Activated T-cell treated with anti-CD3 and anti-CD28 coated beads for 24 hours (primary cell): Measurements from ENCODE around the gene OTUB2.
"Not testable (repeated sequence)": the region's sequence is repeated elsewhere in the genome, so short reads cannot be mapped to it uniquely, and the experiment has no call there.

ENCODE experiments used
- DNase-seq: peaks from one replicate; pipeline ENCODE4 v3.0.0-alpha.2; 2020; ENCODE audit warnings: low read depth

OTUB2 gene

GRCh38 chr14:94056579-94057308 is 30.6 kb downstream of the OTUB2 start:
- DNase-seq: no peak

DNA sequence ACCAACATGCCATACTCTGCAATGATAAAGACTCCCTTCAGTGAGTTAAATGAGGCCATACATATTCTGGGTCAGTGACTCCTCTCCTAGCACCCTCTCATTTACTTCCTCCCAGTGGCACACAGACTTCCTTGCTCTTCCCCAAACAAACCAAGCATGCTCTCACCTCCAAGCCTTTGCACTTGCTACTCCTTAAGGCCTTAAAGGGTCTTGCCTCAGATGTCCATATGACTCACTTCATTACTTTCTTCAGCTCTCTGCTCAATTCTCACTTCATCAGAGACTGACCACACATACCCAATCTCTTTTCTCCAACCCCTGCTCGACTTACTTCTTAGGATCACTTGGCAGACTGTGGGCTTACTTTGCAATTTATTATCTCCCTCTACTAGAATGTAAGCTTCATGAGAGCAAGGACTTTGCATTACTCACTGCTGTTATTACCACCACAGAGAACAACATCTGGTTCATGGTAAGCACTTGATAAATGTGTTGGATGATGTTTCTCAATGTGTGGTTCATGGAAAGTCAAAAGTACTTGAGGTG is 32.1 kb downstream of the OTUB2 start:
- no peak for DNase-seq

GRCh38 chr14:94058674-94059138 is 32.6 kb downstream of the OTUB2 start:
- DNase-seq: no peak

DNA sequence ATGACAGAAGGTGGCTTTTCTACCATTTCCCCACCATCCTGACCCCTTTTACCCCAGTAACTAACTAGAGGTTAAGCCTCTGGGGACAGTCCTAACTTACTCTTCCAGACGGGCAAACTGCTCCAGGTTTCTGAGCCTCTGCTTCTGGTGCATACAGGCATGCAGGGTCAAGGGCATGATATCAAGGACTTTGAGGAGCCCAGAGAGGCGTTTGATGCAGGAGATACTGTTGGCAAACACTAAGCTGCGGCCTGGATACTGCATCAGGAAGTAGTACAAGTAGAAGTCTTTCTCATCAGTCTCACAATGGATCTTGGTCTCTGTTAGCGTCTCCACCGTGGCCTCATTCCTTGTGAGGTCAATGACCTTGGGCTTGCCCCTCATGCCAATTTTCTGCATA is 33.9 kb downstream of the OTUB2 start:
- DNase-seq: no peak

DNA sequence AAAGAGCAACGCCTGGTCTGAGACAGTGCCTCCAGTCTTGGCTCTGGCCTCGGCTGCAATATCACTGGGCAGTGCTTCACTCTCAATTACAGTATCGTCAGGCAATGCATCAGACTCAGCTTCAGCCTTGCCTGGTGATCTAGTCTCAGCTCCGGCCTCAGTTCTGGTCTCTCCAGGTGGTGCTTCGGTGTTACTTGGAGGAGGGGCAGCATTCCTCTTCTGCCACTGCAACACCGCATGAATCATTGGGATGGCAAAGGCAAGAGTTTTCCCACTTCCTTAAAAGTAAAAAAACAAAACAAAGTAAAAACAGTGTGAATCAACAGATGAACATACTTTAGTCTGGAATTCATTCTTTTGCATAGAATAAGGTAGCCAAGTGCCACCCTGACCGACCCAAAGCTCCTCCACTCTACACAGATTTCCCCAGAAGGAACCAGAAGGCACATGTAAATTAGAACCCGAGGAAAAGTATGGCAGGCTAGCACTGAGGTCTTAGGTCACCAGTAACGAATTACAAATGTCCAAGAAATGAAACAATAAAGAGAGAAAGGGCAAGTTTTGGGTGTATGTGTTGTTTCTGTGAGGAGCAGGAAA is 36.3 kb downstream of the OTUB2 start:
- no peak for DNase-seq

- DNase-seq: no peak
Observed at GRCh38 chr14:94066089-94066676, 40.0 kb downstream of the OTUB2 start.

DNA sequence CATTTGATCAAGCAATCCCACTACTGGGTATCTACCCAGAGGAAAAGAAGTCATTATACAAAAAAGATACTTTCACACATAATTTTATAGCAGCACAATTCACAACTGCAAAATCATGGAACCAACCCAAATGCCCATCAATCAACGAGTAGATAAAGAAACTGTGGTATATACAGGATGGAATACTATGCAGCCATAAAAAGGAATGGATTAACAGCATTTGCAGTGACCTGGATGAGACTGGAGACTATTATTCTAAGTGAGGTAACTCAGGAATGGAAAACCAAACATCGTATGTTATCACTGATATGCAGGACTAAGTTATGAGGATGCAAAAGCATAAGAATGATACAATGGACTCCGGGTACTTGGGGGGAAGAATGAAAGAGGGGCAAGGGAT is 45.9 kb downstream of the OTUB2 start:
- not testable (repeated sequence) for DNase-seq

GRCh38 chr14:94074534-94074933 is 48.4 kb downstream of the OTUB2 start:
- DNase-seq: no peak

- DNase-seq: no peak
Observed at GRCh38 chr14:94075008-94075407, 48.9 kb downstream of the OTUB2 start.

DNA sequence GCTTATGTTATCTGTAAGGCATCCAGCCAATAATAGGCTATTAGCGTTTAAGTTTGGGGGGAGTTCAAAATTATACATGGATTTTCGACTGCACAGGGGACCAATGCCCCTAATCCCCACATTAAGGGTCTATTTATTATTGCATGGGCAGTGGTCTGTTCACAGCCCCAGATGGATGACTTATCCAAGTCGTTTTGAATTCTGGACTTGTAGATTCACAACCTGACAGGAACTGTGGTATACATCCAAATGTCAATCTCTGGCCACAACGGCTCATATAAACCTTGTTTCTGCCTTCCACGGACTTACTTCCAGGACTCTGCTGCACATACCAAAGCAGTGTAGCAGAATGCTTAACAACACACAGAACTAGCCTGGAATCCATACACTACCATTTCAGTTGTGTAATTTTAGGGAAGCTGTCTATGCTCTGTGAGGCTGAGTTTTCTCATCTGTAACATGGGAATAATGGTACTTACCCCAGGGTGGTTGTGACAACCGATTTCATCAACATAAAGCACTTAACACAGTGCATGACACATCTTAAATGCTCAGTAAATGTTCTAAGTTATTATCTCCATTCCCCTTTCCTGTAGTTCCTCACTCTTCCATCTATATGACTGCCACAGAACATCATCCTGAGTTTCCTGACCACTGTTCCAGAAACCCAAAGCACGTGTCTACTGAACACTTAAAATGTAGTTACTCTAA is 51.1 kb downstream of the OTUB2 start:
- DNase-seq: no peak

GRCh38 chr14:94077823-94078222 is 51.7 kb downstream of the OTUB2 start:
- DNase-seq: no peak

GRCh38 chr14:94079891-94080620 is 53.9 kb downstream of the OTUB2 start:
- no peak for DNase-seq

GRCh38 chr14:94080621-94081385 is 54.7 kb downstream of the OTUB2 start, which contains the start of the genes DDX24 and IFI27L1:
TSS of gene DDX24 (minus strand) at chr14:94081202. CDS start at chr14:94079742, 1,460 bp downstream.
TSS of gene IFI27L1 (plus strand) at chr14:94081310. CDS start at chr14:94096938, 15,628 bp downstream.
- peak; percentile 95 for DNase-seq

- DNase-seq: no peak
Observed at GRCh38 chr14:94081386-94081820, 55.3 kb downstream of the OTUB2 start.

DNA sequence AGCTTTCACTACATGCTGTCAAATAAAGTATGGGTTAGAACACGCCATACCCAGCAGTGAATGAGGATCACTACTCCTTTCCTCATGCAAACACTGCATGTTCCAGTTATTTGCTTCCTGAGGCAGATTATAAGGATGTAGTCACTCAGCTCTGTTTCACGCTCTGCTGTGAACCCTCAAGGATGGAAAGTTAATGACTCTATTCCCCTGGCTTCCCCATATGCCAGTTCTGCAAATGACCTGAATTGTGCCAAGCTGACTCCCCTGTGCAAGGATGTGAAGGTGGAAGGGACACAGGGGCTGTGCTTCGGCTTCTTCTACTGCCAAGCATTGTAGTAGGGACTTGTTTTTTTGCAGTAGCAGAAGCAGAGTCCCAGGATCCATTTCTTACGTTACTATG is 61.8 kb downstream of the OTUB2 start:
- DNase-seq: no peak

- no peak for DNase-seq
Observed at GRCh38 chr14:94088516-94088915, 62.4 kb downstream of the OTUB2 start.

DNA sequence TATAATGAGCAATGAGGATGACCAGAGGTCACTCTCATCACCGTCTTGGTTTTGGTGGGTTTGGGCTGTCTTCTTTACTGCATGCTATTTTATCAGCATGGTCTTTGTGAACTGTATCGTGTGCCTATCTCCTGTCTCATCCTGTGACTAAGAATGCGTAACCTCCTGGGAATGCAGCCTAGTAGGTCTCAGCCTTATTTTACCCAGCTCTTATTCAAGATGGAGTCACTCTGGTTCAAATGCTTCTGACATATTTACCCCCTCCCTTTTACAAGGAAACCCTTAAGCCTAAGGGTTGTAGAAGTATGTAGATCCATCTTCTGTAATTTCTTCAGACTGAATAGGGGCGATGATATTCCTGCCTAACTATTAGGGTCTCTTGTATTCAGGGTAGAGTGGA is 63.3 kb downstream of the OTUB2 start:
- DNase-seq: no peak

DNA sequence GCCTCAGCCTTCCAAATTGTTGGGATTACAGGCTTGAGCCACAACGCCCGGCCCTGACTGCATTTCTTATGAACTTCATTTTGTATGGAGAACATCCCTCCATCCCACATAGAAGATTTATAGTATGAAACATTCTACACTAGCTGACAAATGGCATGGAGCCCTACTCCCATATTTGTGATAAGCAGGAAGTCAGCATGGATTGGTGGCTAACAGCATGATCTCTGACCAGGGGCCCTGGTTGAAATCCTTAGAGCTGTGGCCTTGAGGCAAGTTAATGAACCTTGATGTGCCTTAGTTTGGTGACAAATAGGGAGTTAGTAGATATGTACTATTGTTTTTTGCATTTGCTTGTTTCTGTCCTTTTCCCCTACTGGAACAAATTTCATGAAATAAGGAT is 67.3 kb downstream of the OTUB2 start:
- DNase-seq: no peak

- DNase-seq: no peak
Observed at GRCh38 chr14:94097091-94097490, 71.0 kb downstream of the OTUB2 start.
